HepG2 (cell line): Measurements from ENCODE around the gene ACTL8. TPM values are rescaled to one million over a fixed set of nuclear protein-coding genes. Genes with fewer than 3 reads are reported as not detected.

Source experiments
- ATAC-seq: fragments of 200-7000 bp; cut with Tn5 transposase; 3 replicates; pipeline ENCODE4 v1.9.1; 2020; ENCODE audit warnings: mild to moderate bottlenecking, moderate library complexity
- BruUV-seq: library from RNA; stranded (reverse); fragments of 400-500 nt; replicated peaks from 2 replicates; lab custom pipeline; 2021; lab: Mats Ljungman, UMichigan
- CTCF ChIA-PET: fragments of 300-600 bp; formaldehyde crosslinking; extraction: SDS; loops from one replicate; lab custom pipeline; 2021; ENCODE audit warnings: low total read pairs, inconsistent platforms, low intra/inter-chr PET ratio; lab: Yijun Ruan, JAX
- POLR2A ChIA-PET: fragments of 350-600 bp; sonication (Branson Sonifier 250); formaldehyde crosslinking; loops from one replicate; lab custom pipeline; 2020; ENCODE audit warnings: antibody characterized with exemption, inconsistent platforms; lab: Yijun Ruan, JAX
- DNase-seq: peaks from one replicate; pipeline ENCODE4 v3.0.0-alpha.2; 2015; ENCODE audit warnings: low spot score
- FAIRE-seq: peaks from 3 replicates; lab custom pipeline; 2011; peaks lifted over from hg19 to GRCh38; lab: Jason Lieb, UNC
- H2AFZ ChIP-seq: one replicate; pipeline ENCODE4 v1.6.1; 2011; ENCODE audit warnings: low read length, inconsistent platforms
- H3K27ac ChIP-seq: fragments of 300-600 bp; 3 replicates; pipeline ENCODE4 v1.8.0; 2011; ENCODE audit warnings: mixed run types, mild to moderate bottlenecking, mixed read lengths, low read length, inconsistent platforms; ENCODE audit not compliant: insufficient read depth; ENCODE audit errors: extremely low read length
- H3K27me3 ChIP-seq, 2 experiments: fragments of 200-600 bp in 1 of 2; 2 replicates in 1 of 2; 3 replicates in 1 of 2; pipeline versions ENCODE4 v1.6.0 to v1.8.0; 2011; ENCODE audit warnings: low read length in 2 of 2, mild to moderate bottlenecking in 2 of 2, moderate library complexity in 2 of 2, inconsistent platforms in 1 of 2; ENCODE audit not compliant: insufficient read depth in 2 of 2, control insufficient read depth in 1 of 2
- H3K36me3 ChIP-seq, 2 experiments: fragments of 200-600 bp in 1 of 2; replicated peaks in 1 of 2; 2 replicates in 1 of 2; 3 replicates in 1 of 2; pipeline versions ENCODE4 v1.5.1 to v1.8.0; 2011; ENCODE audit warnings: low read length in 2 of 2, inconsistent platforms in 1 of 2; ENCODE audit not compliant: insufficient read depth in 2 of 2, control insufficient read depth in 1 of 2
- H3K4me1 ChIP-seq: 2 replicates; pipeline ENCODE4 v1.5.1; 2012; ENCODE audit warnings: low read length, inconsistent platforms; ENCODE audit not compliant: insufficient read depth
- H3K4me2 ChIP-seq: 2 replicates; pipeline ENCODE4 v1.6.0; 2011; ENCODE audit warnings: low read depth, low read length, inconsistent platforms
- H3K4me3 ChIP-seq, 3 experiments: fragments of 200-600 bp in 1 of 3; sonication (generic), shearing (Covaris generic) in 1 of 3; replicated peaks in 1 of 3; 2 replicates each; pipeline ENCODE4 v1.5.1; 2011 to 2016; ENCODE audit warnings: low read length in 3 of 3, inconsistent platforms in 2 of 3, low read depth in 2 of 3, mild to moderate bottlenecking in 2 of 3, control low read depth in 1 of 3, mixed read lengths in 1 of 3; ENCODE audit not compliant: insufficient read depth in 1 of 3
- H3K79me2 ChIP-seq: one replicate; pipeline ENCODE4 v1.6.1; 2011; ENCODE audit warnings: low read length, inconsistent platforms; ENCODE audit not compliant: insufficient read depth
- H3K9ac ChIP-seq: 2 replicates; pipeline ENCODE4 v1.6.0; 2011; ENCODE audit warnings: mild to moderate bottlenecking, low read depth, low read length, inconsistent platforms; ENCODE audit not compliant: insufficient read depth
- H3K9me3 ChIP-seq: 2 replicates; pipeline ENCODE4 v1.5.1; 2012; ENCODE audit warnings: mild to moderate bottlenecking, low read length
- H4K20me1 ChIP-seq: 2 replicates; pipeline ENCODE4 v1.6.0; 2011; ENCODE audit warnings: inconsistent platforms, mild to moderate bottlenecking, low read length, moderate library complexity; ENCODE audit not compliant: insufficient read depth
- CBX2 ChIP-seq, 2 experiments: fragments of 200-600 bp in 1 of 2; sonication (generic); formaldehyde crosslinking in 1 of 2; IDR thresholded peaks; 2 replicates each; pipeline versions ENCODE4 v1.7.0 to v1.8.1; 2018 to 2022; ENCODE audit warnings: low read depth in 2 of 2, low read length in 1 of 2, mild to moderate bottlenecking in 1 of 2, missing genetic modification reagents in 1 of 2
- DPF2 ChIP-seq: sonication (generic); formaldehyde crosslinking; IDR thresholded peaks from 2 replicates; pipeline ENCODE4 v1.4.0; 2020; ENCODE audit warnings: mild to moderate bottlenecking, low read depth, missing genetic modification reagents, borderline replicate concordance
- HNRNPK ChIP-seq: fragments of 200-400 bp; formaldehyde crosslinking; IDR thresholded peaks from 2 replicates; pipeline ENCODE4 v1.6.1; 2018; ENCODE audit warnings: low read length, low read depth, moderate library complexity, mild to moderate bottlenecking; ENCODE audit not compliant: poor library complexity, severe bottlenecking
- IRX3 ChIP-seq: sonication (generic); formaldehyde crosslinking; IDR thresholded peaks from 2 replicates; pipeline ENCODE4 v1.8.1; 2023; ENCODE audit warnings: mild to moderate bottlenecking, low read depth, missing genetic modification reagents, borderline replicate concordance
- KLF16 ChIP-seq, 2 experiments: sonication (generic) in 1 of 2; formaldehyde crosslinking in 1 of 2; IDR thresholded peaks; 2 replicates each; pipeline versions ENCODE4 v1.6.1 to v1.8.0; 2016 to 2023; ENCODE audit warnings: missing genetic modification reagents in 2 of 2, missing compliant biosample characterization in 1 of 2
- KMT2A ChIP-seq: sonication (generic); formaldehyde crosslinking; IDR thresholded peaks from 2 replicates; pipeline ENCODE4 v1.4.0; 2020; ENCODE audit warnings: missing genetic modification reagents
- RAD21 ChIP-seq: fragments of 450-650 bp; formaldehyde crosslinking; IDR thresholded peaks from 2 replicates; pipeline ENCODE4 v1.5.0; 2020; ENCODE audit warnings: mild to moderate bottlenecking
- RERE ChIP-seq: IDR thresholded peaks from 2 replicates; pipeline ENCODE4 v1.6.1; 2016; ENCODE audit warnings: low read depth, missing genetic modification reagents, missing compliant biosample characterization
- ZBED4 ChIP-seq: sonication (generic); formaldehyde crosslinking; IDR thresholded peaks from 2 replicates; pipeline ENCODE4 v1.4.0; 2020; ENCODE audit warnings: missing genetic modification reagents, borderline replicate concordance
- ZNF607 ChIP-seq: sonication (generic); formaldehyde crosslinking; IDR thresholded peaks from 2 replicates; pipeline ENCODE4 v1.5.1; 2020; ENCODE audit warnings: missing genetic modification reagents, mild to moderate bottlenecking, borderline replicate concordance
- ZNF879 ChIP-seq: sonication (generic); formaldehyde crosslinking; IDR thresholded peaks from 2 replicates; pipeline ENCODE4 v1.8.1; 2023; ENCODE audit warnings: missing genetic modification reagents
- ZSCAN22 ChIP-seq: sonication (generic); formaldehyde crosslinking; IDR thresholded peaks from 2 replicates; pipeline ENCODE4 v1.4.0; 2020; ENCODE audit warnings: mild to moderate bottlenecking, missing genetic modification reagents
- ZSCAN9 ChIP-seq: IDR thresholded peaks from 2 replicates; pipeline ENCODE4 v1.6.1; 2016; ENCODE audit warnings: borderline replicate concordance
- WGBS: methylation state at CpG from one replicate; pipeline ENCODE4 v1.1.6; 2017; ENCODE audit warnings: low lambda C conversion rate; 5-methylcytosine and 5-hydroxymethylcytosine counted together
- in situ Hi-C: cut with HindIII; loops from 2 replicates; pipeline ENCODE4 v1.10.0; 2017; ENCODE audit warnings: low pct_unique_long_range_greater_than_20kb; ENCODE audit not compliant: extremely low pct_ligation_motif_present
- intact Hi-C: fragments of 100-400 bp; cut with micrococcal nuclease; formaldehyde crosslinking; loops from one replicate; pipeline ENCODE4 v1.10.0; 2022; ENCODE audit not compliant: unreplicated experiment
- polyA plus RNA-seq, 8 experiments: library from polyadenylated mRNA; depleted of rRNA in 3 of 8; stranded (reverse) in 7 of 8; unstranded in 1 of 8; fragments of >200 nt; fragmentation: Illumina TruSeq in 4 of 8; extraction: Trizol in 4 of 8; gene quantifications; 2 replicates each; pipeline versions ENCODE4 v1.2.1 to v1.2.3, GENCODE V29; 2011 to 2016; ENCODE audit warnings: low read depth in 4 of 8, missing spikeins in 1 of 8, mixed read lengths in 1 of 8; ENCODE audit not compliant: insufficient read depth in 1 of 8
- total RNA-seq, 5 experiments: library from RNA; depleted of rRNA; stranded (reverse); fragments of >200 nt; fragmentation: Illumina TruSeq; extraction: Trizol; gene quantifications; 2 replicates each; pipeline ENCODE4 v1.2.3, GENCODE V29; 2016; ENCODE audit warnings: low read depth in 1 of 5

ACTL8 gene
- total and polyA plus RNA-seq, 2 of the 13 experiments (the other 11 are each of a cell fraction or from before 2014, with no cell fraction given) = 0.09 to 0.64 TPM

- TF ChIP-seq RERE (CRISPR knock-in tag) = no peak
Observed at GRCh38 chr1:17773591-17774326, 18.6 kb downstream of the ACTL8 start (continued).

GRCh38 chr1:17774452-17774851, 19.3 kb downstream of the ACTL8 start:
- BruUV-seq = no TSS peak
- H3K4me2 ChIP-seq = no peak overlapping the region
- H3K4me1 ChIP-seq = no peaks in the 10 kb centered on the region
- ChIA-PET POLR2A (no interaction called here), CTCF (no interaction called here)
- no peak overlapping the region for H2AFZ ChIP-seq
- no peak overlapping the region for H3K27ac ChIP-seq
- H3K27me3 ChIP-seq = peaks cover 4 to 60% of the 10 kb centered on the region in 2 experiments; a peak in 3 of 5 replicates
- H3K9me3 ChIP-seq = no peaks in the 10 kb centered on the region
- H3K36me3 ChIP-seq = no peaks in the 10 kb centered on the region
- FAIRE-seq (no peak), ATAC-seq (no peak), DNase-seq (no peak)
- no peak overlapping the region for H3K9ac ChIP-seq
- H3K79me2 ChIP-seq = no peaks in the 10 kb centered on the region
- in situ Hi-C loops (no loop called here), intact Hi-C loops (no loop called here)
- peaks cover 6% of the 10 kb centered on the region; the same call in 1 of the 2 replicates for H4K20me1 ChIP-seq
- no peak overlapping the region for H3K4me3 ChIP-seq
- WGBS = 62% methylated on average over 3 of the region's 6 CpGs
- no peak for TF ChIP-seq ZBED4 (CRISPR knock-in tag)
- no peak for TF ChIP-seq HNRNPK
- no peak for TF ChIP-seq ZSCAN9
- no peak for TF ChIP-seq ZNF879
- TF ChIP-seq ZSCAN22 (CRISPR knock-in tag) = no peak
- no peak for TF ChIP-seq KLF16 (CRISPR knock-in tag; IDR thresholded peaks at IDR 0.05)
- no peak for TF ChIP-seq DPF2
- no peak for TF ChIP-seq ZNF607 (CRISPR knock-in tag)
- TF ChIP-seq KMT2A (CRISPR knock-in tag) = no peak
- no peak for TF ChIP-seq CBX2 (IDR thresholded peaks at IDR 0.05; ENCODE audit: low read depth, low read length)
- TF ChIP-seq CBX2 (CRISPR knock-in tag; IDR thresholded peaks at IDR 0.05; ENCODE audit: low read depth) = no peak
- TF ChIP-seq IRX3 (CRISPR knock-in tag) = no peak
- TF ChIP-seq RAD21 (CRISPR knock-in tag) = no peak
